ENCODE measurements around the gene RAE1. TPM values are rescaled to one million over a fixed set of nuclear protein-coding genes. Genes with fewer than 3 reads are reported as not detected.

The RAE1 gene
- polyA plus RNA-seq, 3 donors from 2014 or later: 35.7 to 54.5 (median 40.3) TPM

GRCh38 chr20:57390604-57391438 lies 39.8 kb downstream of the RAE1 start, which contains the start of gene RBM38:
RBM38 (plus strand) TSS chr20:57391396; CDS start chr20:57391582, 186 bp downstream.
- H3K27me3 Mint-ChIP-seq (ENCODE audit: low read depth in 3 of 3): peaks cover 44 to 73% (median 55%) of the 10 kb centered on the region in 3 donors
- H3K36me3 Mint-ChIP-seq: peaks cover 6 to 22% (median 11%) of the 10 kb centered on the region in 3 donors
- no peaks in the 10 kb centered on the region for H3K9me3 Mint-ChIP-seq
- H3K4me1 Mint-ChIP-seq: peaks cover 45 to 52% of the 10 kb centered on the region in 2 donors
- DNase-seq: peak in 2 of 3 donors; percentile 60 to 66
- peak within 1 kb of the TSS; percentile 97 to 100 (median 100) for H3K27ac Mint-ChIP-seq
- H3K4me3 Mint-ChIP-seq: peak within 1 kb of the TSS; percentile 90 to 99 (median 96)

DNA sequence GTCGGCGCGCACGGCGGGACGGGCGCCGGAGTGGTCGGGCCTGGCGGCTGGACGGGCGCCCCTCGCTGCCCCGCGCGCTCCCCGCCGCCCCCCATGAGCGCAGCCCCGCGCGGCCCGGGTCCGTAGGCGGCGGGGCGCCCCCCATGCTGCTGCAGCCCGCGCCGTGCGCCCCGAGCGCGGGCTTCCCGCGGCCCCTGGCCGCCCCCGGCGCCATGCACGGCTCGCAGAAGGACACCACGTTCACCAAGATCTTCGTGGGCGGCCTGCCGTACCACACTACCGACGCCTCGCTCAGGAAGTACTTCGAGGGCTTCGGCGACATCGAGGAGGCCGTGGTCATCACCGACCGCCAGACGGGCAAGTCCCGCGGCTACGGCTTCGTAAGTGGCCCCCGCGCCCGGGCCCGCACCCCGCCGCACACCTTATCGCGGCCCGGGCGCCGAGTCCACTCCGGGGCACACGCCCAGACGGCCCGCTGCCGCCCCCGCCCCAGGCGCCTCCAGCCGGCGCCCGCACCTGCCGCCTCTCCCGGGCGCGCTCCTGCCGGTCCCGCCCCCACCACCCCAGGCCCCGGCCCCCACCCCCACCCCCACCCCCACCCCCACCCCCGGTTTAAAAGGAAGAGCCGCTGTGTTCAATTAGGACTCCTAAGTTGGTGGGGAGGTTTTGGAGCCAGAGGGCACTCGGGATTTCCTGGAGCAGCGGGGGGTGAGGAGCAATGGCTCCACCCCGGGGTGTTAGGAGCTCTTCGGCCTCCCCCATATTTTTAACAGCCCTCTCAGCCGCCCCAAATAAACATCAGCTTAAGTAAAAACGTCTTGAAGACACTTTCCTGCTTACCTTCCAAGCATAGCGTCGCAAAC lies 40.6 kb downstream of the RAE1 start:
- peak overlapping the region; percentile 97 to 100 (median 100) for H3K27ac Mint-ChIP-seq
- peaks cover 53 to 58% of the 10 kb centered on the region in 2 donors for H3K4me1 Mint-ChIP-seq
- DNase-seq: peak in 2 of 3 donors; percentile 51 to 60

DNA sequence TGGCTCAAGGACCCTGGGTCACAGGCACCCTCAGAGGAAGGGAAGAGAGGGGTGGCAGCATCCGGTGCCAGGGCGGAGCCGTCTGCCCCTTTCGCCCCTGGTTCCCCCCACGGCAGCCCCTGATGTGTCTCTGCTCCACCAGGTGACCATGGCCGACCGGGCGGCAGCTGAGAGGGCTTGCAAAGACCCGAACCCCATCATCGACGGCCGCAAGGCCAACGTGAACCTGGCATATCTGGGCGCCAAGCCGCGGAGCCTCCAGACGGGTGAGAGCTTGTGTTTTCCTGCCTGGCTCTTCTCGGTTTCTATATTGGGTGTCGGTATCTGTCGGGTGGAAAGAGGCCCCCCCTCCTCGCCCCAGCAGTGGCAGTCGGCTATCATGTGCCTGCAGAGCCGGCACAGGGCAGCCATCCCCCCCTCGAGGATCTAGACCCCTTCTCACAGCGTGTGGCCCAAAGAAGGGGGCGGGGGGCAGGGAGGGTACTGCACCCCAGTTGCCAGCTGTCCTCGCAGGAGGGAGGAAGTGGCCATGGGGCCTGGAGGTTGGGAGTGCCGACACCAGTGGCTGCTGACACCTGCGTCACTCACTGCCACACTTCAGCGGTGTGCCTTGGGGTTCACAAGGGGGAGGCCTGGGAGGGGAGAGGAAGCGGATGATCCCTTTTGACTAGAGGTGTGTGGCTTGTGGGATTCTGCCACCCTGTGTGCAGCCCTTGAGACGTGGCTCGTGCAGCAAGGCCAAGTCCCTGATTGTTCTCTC lies 41.6 kb downstream of the RAE1 start:
- peaks cover 64 to 69% of the 10 kb centered on the region in 2 donors for H3K4me1 Mint-ChIP-seq
- peak overlapping the region; percentile 90 to 99 (median 96) for H3K4me3 Mint-ChIP-seq
- H3K27ac Mint-ChIP-seq: peak overlapping the region; percentile 97 to 100 (median 100)
- peak; percentile 98 for DNase-seq
- peaks cover 19 to 41% (median 24%) of the 10 kb centered on the region in 3 donors for H3K36me3 Mint-ChIP-seq
- H3K9me3 Mint-ChIP-seq: no peaks in the 10 kb centered on the region
- H3K27me3 Mint-ChIP-seq (ENCODE audit: low read depth in 3 of 3): peaks cover 62 to 80% (median 74%) of the 10 kb centered on the region in 3 donors

More for the DNA sequence above, 40.6 kb downstream of the RAE1 start:
- peak overlapping the region; percentile 90 to 99 (median 96) for H3K4me3 Mint-ChIP-seq
- H3K36me3 Mint-ChIP-seq: peaks cover 15 to 31% (median 17%) of the 10 kb centered on the region in 3 donors
- H3K27me3 Mint-ChIP-seq (ENCODE audit: low read depth in 3 of 3): peaks cover 52 to 72% (median 64%) of the 10 kb centered on the region in 3 donors
- H3K9me3 Mint-ChIP-seq: no peaks in the 10 kb centered on the region

- Mint-ChIP-seq H3K4me3 (peak overlapping the region; percentile 90 to 99 (median 96)), H3K4me1 (peaks cover 70 to 75% of the 10 kb centered on the region in 2 donors), H3K36me3 (peaks cover 22 to 43% (median 24%) of the 10 kb centered on the region in 3 donors), H3K27ac (peak overlapping the region; percentile 97 to 100 (median 100)), H3K9me3 (no peaks in the 10 kb centered on the region), H3K27me3 (ENCODE audit: low read depth in 3 of 3) (peaks cover 71 to 85% (median 82%) of the 10 kb centered on the region in 3 donors)
- no peak for DNase-seq
Measured at GRCh38 chr20:57393321-57394120, 42.5 kb downstream of the RAE1 start.

- Mint-ChIP-seq H3K27me3 (ENCODE audit: low read depth in 3 of 3) (peaks cover 79 to 90% (median 86%) of the 10 kb centered on the region in 3 donors), H3K4me3 (peak overlapping the region; percentile 60 to 99 (median 96)), H3K36me3 (peaks cover 24 to 52% (median 25%) of the 10 kb centered on the region in 3 donors), H3K9me3 (no peaks in the 10 kb centered on the region), H3K27ac (peak overlapping the region; percentile 97 to 100 (median 100)), H3K4me1 (peaks cover 78 to 79% of the 10 kb centered on the region in 2 donors)
- DNase-seq: no peak
Measured at GRCh38 chr20:57394121-57395082, 43.3 kb downstream of the RAE1 start.

GRCh38 chr20:57395111-57395966 lies 44.3 kb downstream of the RAE1 start:
- Mint-ChIP-seq H3K9me3 (no peaks in the 10 kb centered on the region), H3K4me3 (peak overlapping the region; percentile 53 to 98 (median 62)), H3K4me1 (peaks cover 80 to 83% of the 10 kb centered on the region in 2 donors), H3K27ac (peak overlapping the region in 5 of 6 donors; percentile 97 to 100 (median 99)), H3K27me3 (ENCODE audit: low read depth in 3 of 3) (peaks cover 79 to 89% (median 84%) of the 10 kb centered on the region in 3 donors), H3K36me3 (peaks cover 24 to 52% (median 25%) of the 10 kb centered on the region in 3 donors)
- DNase-seq: peak in 1 of 3 donors; percentile 33

DNA sequence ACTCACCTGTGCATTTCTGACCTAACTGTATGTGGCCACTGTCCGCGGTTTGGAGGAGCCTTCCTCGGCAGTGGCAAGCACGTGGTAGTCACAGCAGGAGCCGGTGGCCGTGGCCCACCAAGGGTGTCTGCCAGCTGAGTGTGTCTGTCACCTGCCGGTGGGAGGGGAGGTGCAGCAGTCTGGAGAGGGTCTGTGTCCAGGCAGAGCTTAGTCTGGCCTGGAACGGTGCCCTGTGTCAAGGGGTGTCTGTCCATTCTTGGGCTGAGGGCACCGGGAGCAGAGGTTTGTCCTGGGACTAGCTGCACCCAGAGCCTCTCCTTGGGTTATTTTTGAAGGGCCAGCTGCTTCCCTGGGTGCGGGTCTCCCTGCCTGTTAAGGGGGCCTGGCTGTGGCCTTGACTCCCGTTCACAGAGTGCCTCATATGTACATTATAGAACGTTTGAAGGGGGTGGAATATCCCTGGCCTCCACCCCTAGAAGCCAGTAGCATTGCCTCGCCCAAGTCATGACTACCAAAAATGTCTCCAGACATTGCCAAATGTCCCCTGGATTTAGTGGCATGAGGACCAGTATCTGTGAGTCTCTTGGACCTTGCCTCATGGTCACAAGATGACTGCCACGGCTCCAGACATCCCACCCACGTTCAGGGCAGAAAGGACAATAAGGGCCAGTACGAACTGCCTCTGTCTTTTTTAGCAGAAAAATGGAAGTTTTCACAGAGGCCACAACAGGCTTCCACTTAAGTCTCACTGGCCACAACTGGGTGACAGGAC lies 45.3 kb downstream of the RAE1 start:
- Mint-ChIP-seq H3K9me3 (no peaks in the 10 kb centered on the region), H3K27ac (peak overlapping the region; percentile 97 to 99 (median 99)), H3K4me1 (peaks cover 85 to 86% of the 10 kb centered on the region in 2 donors), H3K27me3 (ENCODE audit: low read depth in 3 of 3) (peaks cover 86 to 93% (median 91%) of the 10 kb centered on the region in 3 donors), H3K36me3 (peaks cover 26 to 61% (median 28%) of the 10 kb centered on the region in 3 donors), H3K4me3 (peak overlapping the region; percentile 53 to 88 (median 65))
- DNase-seq: no peak

- peak overlapping the region; percentile 65 to 88 (median 84) for H3K4me3 Mint-ChIP-seq
Measured at GRCh38 chr20:57396984-57397692, 46.1 kb downstream of the RAE1 start.

GRCh38 chr20:57397693-57398108 lies 46.6 kb downstream of the RAE1 start:
- peaks cover 89 to 95% (median 95%) of the 10 kb centered on the region in 3 donors for H3K27me3 Mint-ChIP-seq (ENCODE audit: low read depth in 3 of 3)
- H3K36me3 Mint-ChIP-seq: peaks cover 31 to 70% (median 33%) of the 10 kb centered on the region in 3 donors
- H3K4me1 Mint-ChIP-seq: peaks cover 96 to 98% of the 10 kb centered on the region in 2 donors
- peak overlapping the region; percentile 65 to 88 (median 84) for H3K4me3 Mint-ChIP-seq
- DNase-seq: peak; percentile 82 to 85 (median 84)
- H3K9me3 Mint-ChIP-seq: no peaks in the 10 kb centered on the region
- peak overlapping the region; percentile 97 to 99 (median 99) for H3K27ac Mint-ChIP-seq

More at GRCh38 chr20:57396984-57397692, 46.1 kb downstream of the RAE1 start:
- DNase-seq: peak in 2 of 3 donors; percentile 50 to 56
- no peaks in the 10 kb centered on the region for H3K9me3 Mint-ChIP-seq
- peaks cover 31 to 67% (median 33%) of the 10 kb centered on the region in 3 donors for H3K36me3 Mint-ChIP-seq
- peaks cover 93 to 94% of the 10 kb centered on the region in 2 donors for H3K4me1 Mint-ChIP-seq
- H3K27me3 Mint-ChIP-seq (ENCODE audit: low read depth in 3 of 3): peaks cover 89 to 95% (median 95%) of the 10 kb centered on the region in 3 donors
- peak overlapping the region; percentile 97 to 99 (median 99) for H3K27ac Mint-ChIP-seq

Measured in immature natural killer cell (primary cell).